CD4-positive, alpha-beta T cell treated with Interleukin-17A for 4 hours (primary cell): ENCODE measurements around the gene PCBD2.
"Not testable (repeated sequence)": the region's sequence is repeated elsewhere in the genome, so short reads cannot be mapped to it uniquely, and the experiment has no call there.

ENCODE experiments used
- DNase-seq: peaks from one replicate; pipeline ENCODE4 v3.0.0-alpha.2; 2020; ENCODE audit warnings: mixed read lengths

The PCBD2 gene

GRCh38 chr5:134910752-134911151 lies 5.8 kb downstream of the PCBD2 start:
- not testable (repeated sequence) for DNase-seq

GRCh38 chr5:134911285-134912206 lies 6.6 kb downstream of the PCBD2 start:
- DNase-seq, result no peak

- no peak for DNase-seq
Measured at GRCh38 chr5:134913254-134913653, 8.3 kb downstream of the PCBD2 start.

GRCh38 chr5:134913795-134914194 lies 8.9 kb downstream of the PCBD2 start:
- DNase-seq, result no peak

- DNase-seq, result peak; percentile 5
Measured at GRCh38 chr5:134917070-134917815, 12.3 kb downstream of the PCBD2 start.

GRCh38 chr5:134918861-134919260 lies 13.9 kb downstream of the PCBD2 start:
- DNase-seq, result no peak

GRCh38 chr5:134920848-134921575 lies 16.1 kb downstream of the PCBD2 start:
- DNase-seq, result no peak

- DNase-seq, result no peak
Measured at GRCh38 chr5:134932508-134932907, 27.6 kb downstream of the PCBD2 start.

- no peak for DNase-seq
Measured at GRCh38 chr5:134934202-134934601, 29.3 kb downstream of the PCBD2 start.

GRCh38 chr5:134935711-134936602 lies 31.0 kb downstream of the PCBD2 start:
- no peak for DNase-seq

GRCh38 chr5:134937526-134937925 lies 32.6 kb downstream of the PCBD2 start:
- no peak for DNase-seq

GRCh38 chr5:134938030-134938429 lies 33.1 kb downstream of the PCBD2 start:
- DNase-seq, result no peak

GRCh38 chr5:134939500-134939899 lies 34.6 kb downstream of the PCBD2 start:
- DNase-seq, result no peak

GRCh38 chr5:134943547-134943946 lies 38.6 kb downstream of the PCBD2 start:
- no peak for DNase-seq

- DNase-seq, result no peak
Measured at GRCh38 chr5:134944630-134945029, 39.7 kb downstream of the PCBD2 start.

- DNase-seq, result no peak
Measured at GRCh38 chr5:134945041-134945440, 40.1 kb downstream of the PCBD2 start.

GRCh38 chr5:134948911-134949310 lies 44.0 kb downstream of the PCBD2 start:
- DNase-seq, result no peak

- DNase-seq, result no peak
Measured at GRCh38 chr5:134949316-134949715, 44.4 kb downstream of the PCBD2 start.

- no peak for DNase-seq
Measured at GRCh38 chr5:134957920-134958608, 53.1 kb downstream of the PCBD2 start.

GRCh38 chr5:134958755-134959154 lies 53.8 kb downstream of the PCBD2 start:
- no peak for DNase-seq

GRCh38 chr5:134963098-134963497 lies 58.2 kb downstream of the PCBD2 start:
- DNase-seq, result no peak
